ENCODE results near the gene LRRC8A. TPM values are rescaled to one million over a fixed set of nuclear protein-coding genes. Genes with fewer than 3 reads are reported as not detected.
A peak's percentile ranks its signal among the peaks of the same experiment; 100 is the strongest.
"Not testable (repeated sequence)": the region's sequence is repeated elsewhere in the genome, so short reads cannot be mapped to it uniquely, and the experiment has no call there.

LRRC8A gene
- total RNA-seq, 4 donors from 2014 or later = 70.0 to 153 (median 122) TPM

- no peaks in the 10 kb centered on the region for H3K27me3 ChIP-seq
- intact Hi-C loops (cut with DNase I) = no loop called here
- peaks cover 9 to 74% (median 33%) of the 10 kb centered on the region in 3 donors for H3K4me1 ChIP-seq
- peak overlapping the region; percentile 75 to 98 (median 88) for H3K4me3 ChIP-seq
- H3K27ac ChIP-seq = peak overlapping the region; percentile 95 to 98 (median 97)
- WGBS, 2 donors = 14 to 23% methylated on average over 15 to 21 of the region's 30 CpGs
- peaks cover 0 to 68% (median 0%) of the 10 kb centered on the region in 3 donors for H3K36me3 ChIP-seq
- no peak for DNase-seq
- no peak for TF ChIP-seq CTCF (IDR thresholded peaks at IDR 0.05)
- no peak for TF ChIP-seq POLR2A (IDR thresholded peaks at IDR 0.05)
- no peaks in the 10 kb centered on the region for H3K9me3 ChIP-seq
These were observed 64.8 kb downstream of the LRRC8A start for GRCh38 chr9:128946571-128947276.

GRCh38 chr9:128947277-128947526 lies 65.3 kb downstream of the LRRC8A start:
- 0% methylated on average over 1 of the region's 20 CpGs; no CpG with 5 or more reads in 1 of the 2 donors for WGBS, 2 donors
- intact Hi-C loops (cut with DNase I) = no loop called here
- Histone ChIP-seq H3K9me3 (no peaks in the 10 kb centered on the region), H3K4me3 (peak overlapping the region; percentile 75 to 98 (median 88)), H3K27me3 (no peaks in the 10 kb centered on the region), H3K4me1 (peaks cover 9 to 69% (median 32%) of the 10 kb centered on the region in 3 donors), H3K27ac (peak overlapping the region; percentile 95 to 98 (median 97)), H3K36me3 (peaks cover 0 to 67% (median 0%) of the 10 kb centered on the region in 3 donors)
- DNase-seq = no peak
- TF ChIP-seq POLR2A (IDR thresholded peaks at IDR 0.05) (no peak), CTCF (IDR thresholded peaks at IDR 0.05) (no peak)

GRCh38 chr9:128947527-128948301 lies 65.8 kb downstream of the LRRC8A start, which contains the start of the genes DOLK and NUP188:
DOLK (minus strand) TSS chr9:128947603; CDS start chr9:128947303, 300 bp downstream.
NUP188 (plus strand) TSS chr9:128947699; CDS start chr9:128947720, 21 bp downstream.
- Histone ChIP-seq H3K27me3 (no peaks in the 10 kb centered on the region), H3K27ac (peak within 1 kb of the TSS; percentile 95 to 98 (median 97)), H3K36me3 (peaks cover 0 to 67% (median 0%) of the 10 kb centered on the region in 3 donors), H3K4me1 (peaks cover 9 to 64% (median 32%) of the 10 kb centered on the region in 3 donors), H3K4me3 (peak within 1 kb of the TSS; percentile 75 to 98 (median 88)), H3K9me3 (no peaks in the 10 kb centered on the region)
- 0 to 1% methylated on average over 34 to 53 of the region's 86 CpGs for WGBS, 2 donors
- intact Hi-C loops (cut with DNase I) = no loop called here
- TF ChIP-seq POLR2A (IDR thresholded peaks at IDR 0.05) = peak in 3 of 4 donors; percentile 87 to 93 (median 88)
- TF ChIP-seq CTCF (IDR thresholded peaks at IDR 0.05) = peak in 1 of 6 experiments; percentile 33
- DNase-seq = peak; percentile 55

- peaks cover 7 to 100% (median 40%) of the 10 kb centered on the region in 3 donors for H3K36me3 ChIP-seq
- H3K4me3 ChIP-seq; H3K27me3 ChIP-seq; H3K9me3 ChIP-seq; H3K4me1 ChIP-seq; H3K27ac ChIP-seq; DNase-seq; intact Hi-C loops (cut with DNase I): not testable (repeated sequence)
- 93 to 96% methylated on average over 9 of the region's 9 CpGs for WGBS, 2 donors
These were observed 79.5 kb downstream of the LRRC8A start for GRCh38 chr9:128961403-128961802.

Other genes with a start within 250 kb of the LRRC8A start
- 10 to 100 TPM; 39.7 to 65.9 (median 54.4) TPM for gene DYNC2I2, start 225.3 kb upstream of the LRRC8A start, total RNA-seq
- 100 to 1,000 TPM in 3 of 4 donors, 10 to 100 TPM in 1; 83.5 to 253 (median 215) TPM for gene SET, start 192.9 kb upstream of the LRRC8A start, total RNA-seq
- gene PKN3, start 179.6 kb upstream of the LRRC8A start, total RNA-seq = 1 to 10 TPM; 2.3 to 6.2 (median 3.2) TPM
- 10 to 100 TPM; 51.5 to 99.4 (median 77.1) TPM for gene ZDHHC12, start 158.0 kb upstream of the LRRC8A start, total RNA-seq
- gene ZER1, start 110.2 kb upstream of the LRRC8A start, total RNA-seq = 10 to 100 TPM; 20.1 to 51.4 (median 29.0) TPM
- gene TBC1D13, start 94.9 kb upstream of the LRRC8A start, total RNA-seq = 10 to 100 TPM in 3 of 4 donors, 1 to 10 TPM in 1; 9.6 to 17.9 (median 16.7) TPM
- 10 to 100 TPM; 21.2 to 40.1 (median 36.5) TPM for gene ENDOG, start 63.6 kb upstream of the LRRC8A start, total RNA-seq
- 10 to 100 TPM; 14.0 to 29.2 (median 20.5) TPM for gene SPOUT1, start 52.3 kb upstream of the LRRC8A start, total RNA-seq
- gene KYAT1, start 183 bp upstream of the LRRC8A start, total RNA-seq = 1 to 10 TPM; 4.0 to 9.4 (median 5.7) TPM
- gene PHYHD1, start 38.8 kb downstream of the LRRC8A start, total RNA-seq = 10 to 100 TPM in 3 of 4 donors, 1 to 10 TPM in 1; 3.7 to 34.0 (median 23.0) TPM
- 10 to 100 TPM; 12.8 to 21.2 (median 16.2) TPM for gene DOLK, start 65.5 kb downstream of the LRRC8A start, total RNA-seq
- 10 to 100 TPM; 61.0 to 78.6 (median 67.1) TPM for gene NUP188, start 65.6 kb downstream of the LRRC8A start, total RNA-seq
- gene SH3GLB2, start 146.2 kb downstream of the LRRC8A start, total RNA-seq = 100 to 1,000 TPM in 2 of 4 donors, 10 to 100 TPM in 2; 70.3 to 169 (median 113) TPM
- gene MIGA2, start 154.5 kb downstream of the LRRC8A start, total RNA-seq = 10 to 100 TPM; 27.5 to 49.3 (median 29.8) TPM
- 10 to 100 TPM in 3 of 4 donors, 1 to 10 TPM in 1; 9.7 to 23.0 (median 19.3) TPM for gene DOLPP1, start 199.0 kb downstream of the LRRC8A start, total RNA-seq
- gene CRAT, start 228.7 kb downstream of the LRRC8A start, total RNA-seq = 10 to 100 TPM; 25.3 to 61.5 (median 44.9) TPM
- 100 to 1,000 TPM in 1 of 4 donors, 10 to 100 TPM in 3; 59.1 to 110 (median 80.6) TPM for gene PTPA, start 229.3 kb downstream of the LRRC8A start, total RNA-seq

All from esophagus squamous epithelium (tissue), 5 donors.